HUES6 (cell line): ENCODE data around the gene C1QTNF1.

Experiments used
- H3K27ac ChIP-seq: 2 replicates; pipeline ENCODE4 v1.7.0; 2013; ENCODE audit warnings: low read depth, mild to moderate bottlenecking, low read length, inconsistent platforms
- H3K27me3 ChIP-seq: 2 replicates; pipeline ENCODE4 v1.6.1; 2013; ENCODE audit warnings: low read length; ENCODE audit not compliant: control insufficient read depth, insufficient read depth
- H3K36me3 ChIP-seq: 2 replicates; pipeline ENCODE4 v1.6.1; 2013; ENCODE audit warnings: low read length; ENCODE audit not compliant: control insufficient read depth, insufficient read depth
- H3K4me1 ChIP-seq: 2 replicates; pipeline ENCODE4 v1.6.1; 2013; ENCODE audit warnings: low read length; ENCODE audit not compliant: control insufficient read depth, insufficient read depth
- H3K4me3 ChIP-seq: 2 replicates; pipeline ENCODE4 v1.5.1; 2013; ENCODE audit warnings: low read depth, low read length
- H3K9ac ChIP-seq: one replicate; pipeline ENCODE4 v1.6.1; 2013; ENCODE audit warnings: mild to moderate bottlenecking, low read length
- H3K9me3 ChIP-seq: 2 replicates; pipeline ENCODE4 v1.6.1; 2013; ENCODE audit warnings: low read depth, low read length; ENCODE audit not compliant: control insufficient read depth, insufficient read depth

Gene C1QTNF1

GRCh38 chr17:79036596-79036995 lies 12.6 kb downstream of the C1QTNF1 start:
- H3K9me3 ChIP-seq: no peaks in the 10 kb centered on the region
- no peak overlapping the region for H3K4me3 ChIP-seq
- H3K36me3 ChIP-seq: no peaks in the 10 kb centered on the region
- H3K27me3 ChIP-seq: peaks cover 10% of the 10 kb centered on the region
- H3K4me1 ChIP-seq: no peaks in the 10 kb centered on the region
- no peak overlapping the region for H3K27ac ChIP-seq
- no peak overlapping the region for H3K9ac ChIP-seq

GRCh38 chr17:79038545-79039135 lies 14.7 kb downstream of the C1QTNF1 start:
- H3K4me3 ChIP-seq: no peak overlapping the region
- no peak overlapping the region for H3K27ac ChIP-seq
- no peak overlapping the region for H3K9ac ChIP-seq
- peaks cover under 1% of the 10 kb centered on the region; the same call in 1 of the 2 replicates for H3K27me3 ChIP-seq
- no peaks in the 10 kb centered on the region for H3K36me3 ChIP-seq
- no peaks in the 10 kb centered on the region for H3K4me1 ChIP-seq
- peaks cover 4% of the 10 kb centered on the region; the same call in 1 of the 2 replicates for H3K9me3 ChIP-seq

- no peak overlapping the region for H3K27ac ChIP-seq
- peaks cover 5% of the 10 kb centered on the region; the same call in 1 of the 2 replicates for H3K27me3 ChIP-seq
- H3K9ac ChIP-seq: no peak overlapping the region
- no peak overlapping the region for H3K4me3 ChIP-seq
- H3K9me3 ChIP-seq: peaks cover 4% of the 10 kb centered on the region; the same call in 1 of the 2 replicates
- H3K36me3 ChIP-seq: no peaks in the 10 kb centered on the region
- H3K4me1 ChIP-seq: no peaks in the 10 kb centered on the region
Measured at GRCh38 chr17:79039171-79039570, 15.2 kb downstream of the C1QTNF1 start.

- no peak overlapping the region for H3K27ac ChIP-seq
- H3K36me3 ChIP-seq: no peaks in the 10 kb centered on the region
- no peak overlapping the region for H3K4me3 ChIP-seq
- peaks cover 13% of the 10 kb centered on the region; the same call in 1 of the 2 replicates for H3K27me3 ChIP-seq
- peaks cover 4% of the 10 kb centered on the region; the same call in 1 of the 2 replicates for H3K9me3 ChIP-seq
- H3K4me1 ChIP-seq: no peaks in the 10 kb centered on the region
- H3K9ac ChIP-seq: no peak overlapping the region
Measured at GRCh38 chr17:79039886-79040285, 15.9 kb downstream of the C1QTNF1 start.

GRCh38 chr17:79041041-79041570 lies 17.1 kb downstream of the C1QTNF1 start:
- no peak overlapping the region for H3K9ac ChIP-seq
- peaks cover 4% of the 10 kb centered on the region; the same call in 1 of the 2 replicates for H3K9me3 ChIP-seq
- no peaks in the 10 kb centered on the region for H3K36me3 ChIP-seq
- H3K4me1 ChIP-seq: no peaks in the 10 kb centered on the region
- H3K27me3 ChIP-seq: peaks cover 20% of the 10 kb centered on the region; the same call in 1 of the 2 replicates
- H3K4me3 ChIP-seq: no peak overlapping the region
- H3K27ac ChIP-seq: no peak overlapping the region

GRCh38 chr17:79041723-79042420 lies 17.9 kb downstream of the C1QTNF1 start:
- Histone ChIP-seq H3K36me3 (no peaks in the 10 kb centered on the region), H3K9me3 (peaks cover 4% of the 10 kb centered on the region; the same call in 1 of the 2 replicates), H3K9ac (no peak overlapping the region), H3K27me3 (peaks cover 20% of the 10 kb centered on the region; the same call in 1 of the 2 replicates), H3K27ac (no peak overlapping the region), H3K4me3 (no peak overlapping the region), H3K4me1 (no peaks in the 10 kb centered on the region)

- Histone ChIP-seq H3K4me3 (no peak overlapping the region), H3K27ac (no peak overlapping the region), H3K27me3 (peaks cover 20% of the 10 kb centered on the region; the same call in 1 of the 2 replicates), H3K9me3 (peaks cover 4% of the 10 kb centered on the region; the same call in 1 of the 2 replicates), H3K9ac (no peak overlapping the region), H3K36me3 (no peaks in the 10 kb centered on the region), H3K4me1 (no peaks in the 10 kb centered on the region)
Measured at GRCh38 chr17:79042421-79043190, 18.6 kb downstream of the C1QTNF1 start.

- H3K4me1 ChIP-seq: no peaks in the 10 kb centered on the region
- no peak overlapping the region for H3K4me3 ChIP-seq
- no peak overlapping the region for H3K9ac ChIP-seq
- H3K27me3 ChIP-seq: peaks cover 22% of the 10 kb centered on the region; the same call in 1 of the 2 replicates
- no peaks in the 10 kb centered on the region for H3K36me3 ChIP-seq
- H3K27ac ChIP-seq: no peak overlapping the region
- peaks cover 4% of the 10 kb centered on the region; the same call in 1 of the 2 replicates for H3K9me3 ChIP-seq
Measured at GRCh38 chr17:79043191-79043930, 19.4 kb downstream of the C1QTNF1 start.

- Histone ChIP-seq H3K36me3 (no peaks in the 10 kb centered on the region), H3K9ac (no peak overlapping the region), H3K27me3 (peaks cover 22% of the 10 kb centered on the region; the same call in 1 of the 2 replicates), H3K4me3 (no peak overlapping the region), H3K4me1 (no peaks in the 10 kb centered on the region), H3K27ac (no peak overlapping the region), H3K9me3 (peaks cover 4% of the 10 kb centered on the region; the same call in 1 of the 2 replicates)
Measured at GRCh38 chr17:79043931-79044320, 20.0 kb downstream of the C1QTNF1 start.

- peaks cover 22% of the 10 kb centered on the region; the same call in 1 of the 2 replicates for H3K27me3 ChIP-seq
- H3K36me3 ChIP-seq: no peaks in the 10 kb centered on the region
Measured at GRCh38 chr17:79044462-79044861, 20.5 kb downstream of the C1QTNF1 start.

More at GRCh38 chr17:79044462-79044861, 20.5 kb downstream of the C1QTNF1 start:
- Histone ChIP-seq H3K9me3 (peaks cover 4% of the 10 kb centered on the region; the same call in 1 of the 2 replicates), H3K27ac (no peak overlapping the region), H3K4me1 (no peaks in the 10 kb centered on the region), H3K9ac (no peak overlapping the region), H3K4me3 (no peak overlapping the region)
